GM13976 (cell line): Measurements from ENCODE around the gene CNPY3.

Source experiments
- DNase-seq: peaks from one replicate; pipeline ENCODE4 v3.0.0; 2012; ENCODE audit warnings: low spot score
- in situ Hi-C: fragments of 300-500 bp; cut with MboI; formaldehyde crosslinking; loops from one replicate; pipeline ENCODE4 v1.12.0; 2022; ENCODE audit warnings: low sequenced_read_pairs, mixed read lengths, inconsistent platforms; ENCODE audit not compliant: unreplicated experiment
- TF ChIP-seq, protein P1 (sequence below): IDR thresholded peaks from 2 replicates; pipeline ENCODE4 v1.5.1; 2012; ENCODE audit warnings: borderline replicate concordance, mild to moderate bottlenecking; ENCODE audit not compliant: insufficient read depth; ENCODE audit errors: extremely low read depth, missing control alignments, control extremely low read depth

The CNPY3 gene

GRCh38 chr6:42987533-42988451 lies 58.5 kb downstream of the CNPY3 start:
- in situ Hi-C loops = no loop called here
- TF ChIP-seq, protein P1, sequence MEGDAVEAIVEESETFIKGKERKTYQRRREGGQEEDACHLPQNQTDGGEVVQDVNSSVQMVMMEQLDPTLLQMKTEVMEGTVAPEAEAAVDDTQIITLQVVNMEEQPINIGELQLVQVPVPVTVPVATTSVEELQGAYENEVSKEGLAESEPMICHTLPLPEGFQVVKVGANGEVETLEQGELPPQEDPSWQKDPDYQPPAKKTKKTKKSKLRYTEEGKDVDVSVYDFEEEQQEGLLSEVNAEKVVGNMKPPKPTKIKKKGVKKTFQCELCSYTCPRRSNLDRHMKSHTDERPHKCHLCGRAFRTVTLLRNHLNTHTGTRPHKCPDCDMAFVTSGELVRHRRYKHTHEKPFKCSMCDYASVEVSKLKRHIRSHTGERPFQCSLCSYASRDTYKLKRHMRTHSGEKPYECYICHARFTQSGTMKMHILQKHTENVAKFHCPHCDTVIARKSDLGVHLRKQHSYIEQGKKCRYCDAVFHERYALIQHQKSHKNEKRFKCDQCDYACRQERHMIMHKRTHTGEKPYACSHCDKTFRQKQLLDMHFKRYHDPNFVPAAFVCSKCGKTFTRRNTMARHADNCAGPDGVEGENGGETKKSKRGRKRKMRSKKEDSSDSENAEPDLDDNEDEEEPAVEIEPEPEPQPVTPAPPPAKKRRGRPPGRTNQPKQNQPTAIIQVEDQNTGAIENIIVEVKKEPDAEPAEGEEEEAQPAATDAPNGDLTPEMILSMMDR = no peak
- DNase-seq = no peak

GRCh38 chr6:42988486-42989020 lies 59.3 kb downstream of the CNPY3 start:
- DNase-seq = no peak
- TF ChIP-seq, protein P1 = no peak
- in situ Hi-C loops = no loop called here
